Retinal pigment epithelial cell (primary cell): ENCODE measurements around the gene PRR27.

Experiments
- DNase-seq: peaks from one replicate; pipeline ENCODE4 v3.0.0-alpha.2; 2010; ENCODE audit warnings: low read depth
- H3K4me3 ChIP-seq: 2 replicates; pipeline ENCODE4 v1.5.1; 2011; ENCODE audit warnings: mild to moderate bottlenecking, low read length, control low read depth, moderate library complexity
- CTCF ChIP-seq: conservative IDR thresholded peaks from 2 replicates; pipeline ENCODE4 v1.5.1; 2011; ENCODE audit warnings: low read depth, low read length, control low read depth, inconsistent platforms

PRR27 gene

GRCh38 chr4:70182517-70183167 lies 28.6 kb downstream of the PRR27 start:
- no peak overlapping the region for H3K4me3 ChIP-seq
- TF ChIP-seq CTCF = no peak
- DNase-seq = no peak

DNA sequence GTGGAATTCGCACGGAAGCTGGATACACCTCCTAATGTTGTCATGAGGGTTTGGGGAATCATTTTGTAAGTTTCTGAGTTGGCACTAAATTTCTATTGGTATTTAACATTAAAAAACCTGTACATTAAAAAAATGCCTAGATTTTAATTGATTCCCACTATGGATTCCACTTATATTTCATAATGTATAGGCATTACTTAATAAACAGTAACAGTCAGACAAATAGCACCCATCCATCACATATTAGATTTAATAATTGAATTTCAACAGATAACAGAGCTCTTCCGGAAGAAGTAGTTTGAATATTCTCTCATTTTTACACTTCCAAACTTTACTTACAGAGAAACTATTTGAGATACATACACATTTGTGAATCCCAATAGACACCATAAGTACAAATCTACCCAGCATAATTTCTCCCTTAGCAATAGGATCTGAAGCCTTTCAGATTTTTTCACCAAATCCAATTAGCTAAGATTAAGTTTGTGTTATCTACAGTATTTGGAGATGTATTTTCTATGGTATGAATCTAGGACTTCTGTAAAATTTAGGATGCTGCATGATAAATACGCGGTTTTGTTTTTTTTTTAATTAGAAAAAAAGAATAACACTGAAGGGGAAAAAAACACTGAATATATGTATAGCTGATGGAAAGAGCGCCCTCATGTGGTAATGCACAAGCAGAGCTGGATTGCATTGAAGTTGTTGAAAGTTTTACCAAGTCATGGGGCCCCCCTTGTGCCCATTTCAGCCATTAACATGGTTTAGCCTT lies 29.3 kb downstream of the PRR27 start:
- H3K4me3 ChIP-seq = no peak overlapping the region
- peak; percentile 48 for DNase-seq
- TF ChIP-seq CTCF = peak; percentile 88

- H3K4me3 ChIP-seq = no peak overlapping the region
- TF ChIP-seq CTCF = no peak
- no peak for DNase-seq
Measured at GRCh38 chr4:70183940-70184246, 29.9 kb downstream of the PRR27 start.

DNA sequence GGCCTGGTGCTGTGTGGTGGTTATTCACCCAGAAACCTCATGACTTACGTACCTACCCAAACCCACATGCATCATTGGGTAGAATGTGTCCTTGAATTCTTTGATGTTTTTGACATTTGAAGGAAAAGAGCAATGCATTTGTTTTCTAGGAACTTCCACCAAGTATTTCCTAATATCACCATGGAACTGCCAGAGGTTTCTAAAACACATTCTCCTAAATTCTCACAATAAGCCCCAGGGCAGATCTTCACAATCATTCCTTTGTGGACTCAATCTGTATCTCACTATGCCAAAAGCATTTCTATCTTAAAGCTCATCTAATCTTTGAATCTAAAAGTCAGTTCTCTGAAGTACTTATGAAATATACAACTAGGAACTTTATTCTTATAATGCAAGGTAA lies 33.2 kb downstream of the PRR27 start:
- no peak for DNase-seq
- H3K4me3 ChIP-seq = no peak overlapping the region
- no peak for TF ChIP-seq CTCF

DNA sequence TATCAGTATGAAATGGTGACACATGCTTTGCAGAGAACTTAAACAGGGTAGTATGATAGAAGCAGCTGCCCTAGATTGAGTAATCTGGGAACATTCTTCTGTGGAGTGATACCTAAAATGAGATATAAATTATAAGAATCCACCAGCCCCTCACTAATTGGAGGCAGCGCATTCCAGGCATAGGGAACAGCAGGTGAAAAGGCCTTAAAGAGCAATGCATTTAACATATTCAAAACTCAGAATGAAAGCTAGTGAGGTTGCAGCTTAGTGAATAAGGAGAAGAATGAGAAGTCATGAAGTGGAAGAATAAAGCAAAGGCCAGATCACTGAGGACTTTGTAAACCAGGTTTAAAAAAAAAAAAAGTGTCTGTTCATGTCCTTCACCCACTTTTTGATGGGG lies 36.5 kb downstream of the PRR27 start:
- no peak overlapping the region for H3K4me3 ChIP-seq
- no peak for DNase-seq
- no peak for TF ChIP-seq CTCF

DNA sequence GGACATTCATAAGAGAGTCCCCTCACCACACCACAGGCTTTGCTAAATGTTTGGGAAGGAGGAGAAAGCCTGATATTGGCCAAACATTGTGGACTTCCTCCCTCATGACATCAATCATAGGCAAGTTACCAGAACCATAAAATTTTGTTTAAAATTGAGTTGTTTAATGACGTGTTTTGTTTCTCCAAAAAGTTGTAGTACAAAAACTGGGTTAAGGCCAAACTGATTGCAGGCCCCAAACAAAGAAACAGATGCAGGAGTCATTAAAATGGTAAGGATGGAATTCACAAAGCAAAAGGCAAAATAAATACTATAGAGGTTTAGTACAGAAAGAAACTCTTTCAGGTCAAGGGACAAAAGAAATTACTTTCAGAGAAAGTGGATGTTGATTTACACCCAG lies 37.6 kb downstream of the PRR27 start:
- no peak overlapping the region for H3K4me3 ChIP-seq
- TF ChIP-seq CTCF = no peak
- no peak for DNase-seq

DNA sequence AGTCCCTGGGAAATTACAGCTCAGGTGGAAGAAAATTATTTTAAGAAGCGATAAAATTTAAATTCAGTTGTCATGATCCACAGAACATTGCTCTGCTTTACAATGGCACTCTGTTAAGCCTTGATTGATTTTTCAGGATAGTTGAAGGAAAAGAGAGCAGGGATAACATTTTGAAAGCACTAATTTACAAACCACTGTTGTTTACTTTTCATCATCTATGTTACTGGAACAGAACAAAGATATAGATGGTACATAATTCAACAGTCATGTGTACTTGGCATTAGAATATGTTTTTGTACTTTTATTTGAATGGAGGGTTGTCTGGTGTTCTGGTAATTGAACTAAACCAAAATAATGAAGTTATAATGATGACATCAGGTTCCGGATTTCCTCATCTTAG lies 38.9 kb downstream of the PRR27 start:
- H3K4me3 ChIP-seq = no peak overlapping the region
- DNase-seq = no peak
- no peak for TF ChIP-seq CTCF
